Ascending aorta (tissue), 2 donors: ENCODE measurements around the gene KIT. TPM values are rescaled to one million over a fixed set of nuclear protein-coding genes. Genes with fewer than 3 reads are reported as not detected.

Source experiments
- DNase-seq, 2 donors: peaks; one replicate each; pipeline ENCODE4 v3.0.0-alpha.2; 2019; ENCODE audit warnings: low spot score in 2 of 2
- H3K27ac ChIP-seq, 2 donors: fragments of 200-600 bp; sonication (generic); one replicate each; pipeline ENCODE4 v1.5.1; 2016 to 2017; ENCODE audit warnings: mild to moderate bottlenecking in 1 of 2
- H3K27me3 ChIP-seq: fragments of 200-600 bp; sonication (generic); one replicate; pipeline ENCODE4 v1.5.1; 2017
- H3K36me3 ChIP-seq, 2 donors: fragments of 200-600 bp; sonication (generic); one replicate each; pipeline ENCODE4 v1.5.1; 2016
- H3K4me1 ChIP-seq, 2 donors: fragments of 200-600 bp; sonication (generic); one replicate each; pipeline ENCODE4 v1.5.1; 2016 to 2017; ENCODE audit warnings: mild to moderate bottlenecking in 1 of 2
- H3K4me3 ChIP-seq, 2 donors: fragments of 200-600 bp; sonication (generic); one replicate each; pipeline ENCODE4 v1.5.1; 2016 to 2017; ENCODE audit warnings: mild to moderate bottlenecking in 1 of 2
- H3K9me3 ChIP-seq, 2 donors: fragments of 200-600 bp; sonication (generic); one replicate each; pipeline ENCODE4 v1.5.1; 2016
- intact Hi-C: fragments of 100-400 bp; cut with DNase I; formaldehyde crosslinking; loops from one replicate; pipeline ENCODE4 v1.15.1; 2023
- total RNA-seq: library from RNA; depleted of rRNA; stranded (reverse); fragments of >200 nt; gene quantifications from one replicate; pipeline ENCODE4 v1.1.0, GENCODE V29; 2016
- TF ChIP-seq, protein P1 (sequence below), 3 experiments: fragments of 200-600 bp in 2 of 3; fragments of 450-650 bp in 1 of 3; sonication (generic) in 2 of 3; IDR thresholded peaks; one replicate each; pipeline ENCODE4 v1.5.1; 2016 to 2019; ENCODE audit warnings: antibody characterized with exemption in 3 of 3, mild to moderate bottlenecking in 1 of 3, moderate library complexity in 1 of 3

KIT gene
- total RNA-seq, 1 donor from 2014 or later: not detected

DNA sequence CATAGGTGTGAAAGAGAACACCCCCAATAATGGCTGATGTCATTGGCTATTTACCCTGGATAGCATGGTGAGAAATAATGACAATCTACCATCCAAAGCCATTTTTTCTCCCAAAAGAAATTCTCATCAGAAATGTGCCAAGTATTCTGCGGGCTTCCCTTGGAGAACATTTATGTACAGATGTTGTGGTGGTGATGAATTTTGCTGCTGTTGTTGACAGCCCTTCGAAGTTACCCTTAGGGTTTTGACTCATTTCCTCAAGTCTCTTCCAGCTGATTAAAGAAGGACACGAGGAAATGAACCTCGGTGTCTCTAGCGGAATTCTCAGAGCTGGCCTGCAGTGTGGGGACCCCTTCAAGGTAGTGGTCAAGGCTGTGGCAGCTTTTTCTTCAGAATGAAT lies 3.4 kb downstream of the KIT start:
- no peaks in the 10 kb centered on the region for H3K9me3 ChIP-seq
- TF ChIP-seq, protein P1, sequence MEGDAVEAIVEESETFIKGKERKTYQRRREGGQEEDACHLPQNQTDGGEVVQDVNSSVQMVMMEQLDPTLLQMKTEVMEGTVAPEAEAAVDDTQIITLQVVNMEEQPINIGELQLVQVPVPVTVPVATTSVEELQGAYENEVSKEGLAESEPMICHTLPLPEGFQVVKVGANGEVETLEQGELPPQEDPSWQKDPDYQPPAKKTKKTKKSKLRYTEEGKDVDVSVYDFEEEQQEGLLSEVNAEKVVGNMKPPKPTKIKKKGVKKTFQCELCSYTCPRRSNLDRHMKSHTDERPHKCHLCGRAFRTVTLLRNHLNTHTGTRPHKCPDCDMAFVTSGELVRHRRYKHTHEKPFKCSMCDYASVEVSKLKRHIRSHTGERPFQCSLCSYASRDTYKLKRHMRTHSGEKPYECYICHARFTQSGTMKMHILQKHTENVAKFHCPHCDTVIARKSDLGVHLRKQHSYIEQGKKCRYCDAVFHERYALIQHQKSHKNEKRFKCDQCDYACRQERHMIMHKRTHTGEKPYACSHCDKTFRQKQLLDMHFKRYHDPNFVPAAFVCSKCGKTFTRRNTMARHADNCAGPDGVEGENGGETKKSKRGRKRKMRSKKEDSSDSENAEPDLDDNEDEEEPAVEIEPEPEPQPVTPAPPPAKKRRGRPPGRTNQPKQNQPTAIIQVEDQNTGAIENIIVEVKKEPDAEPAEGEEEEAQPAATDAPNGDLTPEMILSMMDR (IDR thresholded peaks at IDR 0.05): no peak
- H3K27ac ChIP-seq: no peak overlapping the region
- intact Hi-C loops: no loop called here
- peaks cover 6 to 24% of the 10 kb centered on the region in 2 donors for H3K4me1 ChIP-seq
- H3K4me3 ChIP-seq: no peak overlapping the region
- H3K27me3 ChIP-seq: no peaks in the 10 kb centered on the region
- H3K36me3 ChIP-seq: no peaks in the 10 kb centered on the region
- DNase-seq: no peak

DNA sequence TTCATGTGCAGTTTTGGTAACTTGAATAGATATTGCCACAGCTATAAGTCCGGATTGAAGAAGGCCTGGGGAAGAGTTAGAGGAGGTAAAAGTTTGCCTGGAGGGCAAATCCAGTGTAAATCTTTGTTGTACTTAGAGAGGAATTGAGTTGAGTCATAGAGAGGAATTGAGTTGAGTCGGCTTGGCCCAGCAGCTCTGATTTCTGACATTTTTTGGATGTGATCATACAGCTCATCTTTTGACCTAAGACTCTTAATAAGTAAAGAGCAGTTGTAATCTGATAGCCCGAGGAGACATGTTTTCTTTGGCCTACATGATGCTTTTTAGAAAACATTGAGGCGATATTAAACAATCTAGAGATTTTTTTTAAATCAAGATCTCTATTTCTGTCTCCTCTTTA lies 3.9 kb downstream of the KIT start:
- Histone ChIP-seq H3K4me3 (no peak overlapping the region), H3K27ac (no peak overlapping the region), H3K9me3 (no peaks in the 10 kb centered on the region), H3K4me1 (peaks cover 6 to 24% of the 10 kb centered on the region in 2 donors), H3K36me3 (no peaks in the 10 kb centered on the region), H3K27me3 (no peaks in the 10 kb centered on the region)
- TF ChIP-seq, protein P1 (IDR thresholded peaks at IDR 0.05): no peak
- DNase-seq: no peak
- intact Hi-C loops: no loop called here

DNA sequence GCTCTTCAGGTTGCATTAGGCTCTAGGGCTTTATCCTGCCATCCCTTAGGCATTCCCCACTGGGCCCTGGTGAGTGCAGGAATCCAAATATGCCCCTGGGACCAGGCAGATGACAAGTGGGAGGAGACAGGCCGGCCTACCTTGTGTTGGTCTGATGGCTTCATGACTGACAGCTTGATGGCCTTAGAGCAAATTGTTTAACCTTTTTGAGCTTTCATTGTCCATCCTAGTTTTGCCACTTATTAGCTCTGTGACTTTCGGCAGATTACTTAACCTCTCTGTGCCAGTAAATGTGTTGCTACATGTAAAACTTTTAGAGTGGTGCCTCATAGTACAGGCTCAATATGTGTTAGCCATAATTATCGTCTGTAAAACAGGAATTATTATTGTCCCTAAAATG lies 4.4 kb downstream of the KIT start:
- intact Hi-C loops: no loop called here
- no peaks in the 10 kb centered on the region for H3K9me3 ChIP-seq
- no peak overlapping the region for H3K27ac ChIP-seq
- H3K4me3 ChIP-seq: no peak overlapping the region
- no peak for DNase-seq
- H3K4me1 ChIP-seq: peaks cover 6 to 23% of the 10 kb centered on the region in 2 donors
- TF ChIP-seq, protein P1 (IDR thresholded peaks at IDR 0.05): no peak
- no peaks in the 10 kb centered on the region for H3K27me3 ChIP-seq
- no peaks in the 10 kb centered on the region for H3K36me3 ChIP-seq

DNA sequence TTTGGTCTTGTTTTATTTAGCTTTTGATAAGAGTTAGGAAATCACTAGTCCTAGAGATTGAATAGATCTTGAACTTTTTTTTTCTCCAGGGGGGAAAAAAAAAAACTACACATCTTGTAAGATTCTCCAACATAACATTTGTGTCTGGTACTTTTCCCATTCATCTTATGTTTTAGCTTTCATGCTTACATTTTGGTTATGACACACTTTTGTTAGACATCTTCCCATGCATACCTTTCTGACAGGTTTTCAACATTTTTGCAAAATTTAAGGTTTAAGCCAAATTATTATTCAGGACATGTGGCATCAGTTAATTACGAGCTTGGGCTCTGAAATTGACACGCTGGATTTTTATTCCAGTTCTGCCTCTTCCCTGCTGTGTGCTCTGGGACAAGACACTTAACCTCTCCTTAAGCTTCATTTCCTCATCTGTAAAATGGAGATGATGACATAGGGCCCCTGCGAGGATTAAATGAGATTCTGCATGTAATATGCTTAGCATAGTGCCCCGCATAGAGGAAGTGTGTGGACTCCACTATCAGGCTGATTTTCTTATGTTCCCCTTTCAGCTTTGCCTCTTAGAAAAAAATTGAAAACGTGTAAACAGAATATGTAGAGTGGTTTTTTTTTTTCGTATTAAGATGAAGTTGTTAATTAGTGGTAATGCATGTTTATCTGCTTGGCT lies 5.3 kb downstream of the KIT start:
- Histone ChIP-seq H3K27me3 (no peaks in the 10 kb centered on the region), H3K36me3 (no peaks in the 10 kb centered on the region), H3K27ac (no peak overlapping the region), H3K9me3 (no peaks in the 10 kb centered on the region), H3K4me3 (no peak overlapping the region), H3K4me1 (peaks cover 1 to 17% of the 10 kb centered on the region in 2 donors)
- intact Hi-C loops: no loop called here
- TF ChIP-seq, protein P1 (IDR thresholded peaks at IDR 0.05): no peak
- DNase-seq: no peak

DNA sequence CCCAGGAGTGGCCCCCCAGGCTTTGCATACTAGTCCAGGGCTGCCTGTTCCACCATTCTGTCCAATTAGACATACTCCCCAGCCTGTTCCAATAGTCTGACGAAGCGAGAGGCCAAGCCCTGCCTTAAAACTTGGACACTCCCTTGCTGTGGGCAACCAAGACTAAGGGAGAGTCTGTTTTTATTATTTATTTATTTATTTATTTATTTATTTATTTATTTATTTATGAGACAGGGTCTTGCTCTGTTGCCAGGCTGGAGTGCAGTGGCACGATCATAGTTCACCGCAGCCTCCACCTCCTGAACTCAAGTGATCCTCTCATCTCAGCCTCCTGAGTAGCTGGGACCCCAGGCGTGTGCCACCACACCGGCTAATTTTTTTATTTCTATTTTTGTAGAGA lies 6.6 kb downstream of the KIT start:
- DNase-seq: no peak
- TF ChIP-seq, protein P1 (IDR thresholded peaks at IDR 0.05): no peak
- intact Hi-C loops: no loop called here
- Histone ChIP-seq H3K9me3 (no peaks in the 10 kb centered on the region), H3K4me1 (peaks cover 0 to 8% of the 10 kb centered on the region in 2 donors), H3K27ac (no peak overlapping the region), H3K4me3 (no peak overlapping the region), H3K36me3 (no peaks in the 10 kb centered on the region), H3K27me3 (no peaks in the 10 kb centered on the region)
